AG10803 (cell line): ENCODE results near the gene HPD.
"Not testable (repeated sequence)": the region's sequence is repeated elsewhere in the genome, so short reads cannot be mapped to it uniquely, and the experiment has no call there.

Experiments
- DNase-seq: peaks from one replicate; pipeline ENCODE4 v3.0.0; 2010; ENCODE audit warnings: low read depth
- H3K4me3 ChIP-seq: 2 replicates; pipeline ENCODE4 v1.5.1; 2011; ENCODE audit warnings: mild to moderate bottlenecking, low read length, control low read depth
- TF ChIP-seq, protein P1 (sequence below): conservative IDR thresholded peaks from 2 replicates; pipeline ENCODE4 v1.5.1; 2011; ENCODE audit warnings: mild to moderate bottlenecking, low read length, control low read depth, inconsistent platforms

The HPD gene

GRCh38 chr12:121883315-121883660 lies 24.6 kb upstream of the HPD start:
- TF ChIP-seq, protein P1, sequence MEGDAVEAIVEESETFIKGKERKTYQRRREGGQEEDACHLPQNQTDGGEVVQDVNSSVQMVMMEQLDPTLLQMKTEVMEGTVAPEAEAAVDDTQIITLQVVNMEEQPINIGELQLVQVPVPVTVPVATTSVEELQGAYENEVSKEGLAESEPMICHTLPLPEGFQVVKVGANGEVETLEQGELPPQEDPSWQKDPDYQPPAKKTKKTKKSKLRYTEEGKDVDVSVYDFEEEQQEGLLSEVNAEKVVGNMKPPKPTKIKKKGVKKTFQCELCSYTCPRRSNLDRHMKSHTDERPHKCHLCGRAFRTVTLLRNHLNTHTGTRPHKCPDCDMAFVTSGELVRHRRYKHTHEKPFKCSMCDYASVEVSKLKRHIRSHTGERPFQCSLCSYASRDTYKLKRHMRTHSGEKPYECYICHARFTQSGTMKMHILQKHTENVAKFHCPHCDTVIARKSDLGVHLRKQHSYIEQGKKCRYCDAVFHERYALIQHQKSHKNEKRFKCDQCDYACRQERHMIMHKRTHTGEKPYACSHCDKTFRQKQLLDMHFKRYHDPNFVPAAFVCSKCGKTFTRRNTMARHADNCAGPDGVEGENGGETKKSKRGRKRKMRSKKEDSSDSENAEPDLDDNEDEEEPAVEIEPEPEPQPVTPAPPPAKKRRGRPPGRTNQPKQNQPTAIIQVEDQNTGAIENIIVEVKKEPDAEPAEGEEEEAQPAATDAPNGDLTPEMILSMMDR = no peak
- DNase-seq = no peak
- no peak overlapping the region for H3K4me3 ChIP-seq

- H3K4me3 ChIP-seq, DNase-seq: not testable (repeated sequence)
Observed at GRCh38 chr12:121876080-121876447, 17.4 kb upstream of the HPD start.

DNA sequence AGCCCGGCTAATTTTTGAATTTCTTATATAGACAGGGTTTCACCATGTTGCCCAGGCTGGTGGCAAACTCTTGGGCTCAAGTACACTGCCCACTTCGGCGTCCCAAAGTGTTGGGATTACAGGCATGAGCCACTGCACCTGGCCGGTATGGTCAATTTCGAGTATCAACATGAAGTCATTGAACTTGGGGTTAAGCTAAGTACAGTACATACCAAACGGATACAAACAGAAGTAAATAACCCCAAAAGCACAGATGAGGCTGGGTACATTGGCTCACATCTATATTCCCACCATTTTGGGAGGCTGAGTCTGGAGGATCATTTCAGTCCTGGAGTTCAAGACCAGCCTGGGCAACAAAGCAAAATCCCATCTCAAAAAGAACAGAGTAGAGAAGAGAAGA lies 16.9 kb upstream of the HPD start:
- no peak overlapping the region for H3K4me3 ChIP-seq
- TF ChIP-seq, protein P1 = no peak
- no peak for DNase-seq

GRCh38 chr12:121874071-121874470 lies 15.4 kb upstream of the HPD start:
- TF ChIP-seq, protein P1 = no peak
- no peak for DNase-seq

GRCh38 chr12:121873216-121873569 lies 14.5 kb upstream of the HPD start:
- TF ChIP-seq, protein P1 = no peak
- DNase-seq = no peak
- no peak overlapping the region for H3K4me3 ChIP-seq

More at GRCh38 chr12:121874071-121874470, 15.4 kb upstream of the HPD start:
- H3K4me3 ChIP-seq = no peak overlapping the region

GRCh38 chr12:121872546-121873215 lies 14.0 kb upstream of the HPD start:
- DNase-seq = peak; percentile 94

GRCh38 chr12:121871467-121871866 lies 12.8 kb upstream of the HPD start:
- no peak for DNase-seq
- TF ChIP-seq, protein P1 = no peak
- no peak overlapping the region for H3K4me3 ChIP-seq

More at GRCh38 chr12:121872546-121873215, 14.0 kb upstream of the HPD start:
- H3K4me3 ChIP-seq = no peak overlapping the region
- TF ChIP-seq, protein P1 = no peak

GRCh38 chr12:121869229-121869628 lies 10.6 kb upstream of the HPD start:
- H3K4me3 ChIP-seq, DNase-seq: not testable (repeated sequence)
